GM19023 (cell line): ENCODE results near the gene UBE3B.

ENCODE experiments used
- ATAC-seq: cut with Tn5 transposase; IDR thresholded peaks from one replicate; pipeline ENCODE4 v1.9.1; 2021; ENCODE audit warnings: mild to moderate bottlenecking, moderate library complexity; ENCODE audit not compliant: unreplicated experiment

Gene UBE3B

GRCh38 chr12:109568486-109568885 is 91.1 kb downstream of the UBE3B start:
- no peak for ATAC-seq

GRCh38 chr12:109571773-109572505 is 94.5 kb downstream of the UBE3B start:
- no peak for ATAC-seq

- ATAC-seq = no peak
These were observed 95.0 kb downstream of the UBE3B start for GRCh38 chr12:109572506-109572845.

- ATAC-seq = peak; percentile 94
These were observed 95.8 kb downstream of the UBE3B start, which contains the start of the genes MMAB and MVK for GRCh38 chr12:109573029-109573913. Gene MMAB (minus strand): TSS chr12:109573504. CDS start chr12:109573480, 24 bp downstream. Gene MVK (plus strand): TSS chr12:109573794. CDS start chr12:109574823, 1,029 bp downstream.

GRCh38 chr12:109573914-109574244 is 96.4 kb downstream of the UBE3B start:
- no peak for ATAC-seq

GRCh38 chr12:109575683-109576082 is 98.2 kb downstream of the UBE3B start:
- no peak for ATAC-seq

GRCh38 chr12:109577311-109577710 is 99.9 kb downstream of the UBE3B start:
- no peak for ATAC-seq

- no peak for ATAC-seq
These were observed 101.0 kb downstream of the UBE3B start for GRCh38 chr12:109578330-109578927.

- no peak for ATAC-seq
These were observed 102.2 kb downstream of the UBE3B start for GRCh38 chr12:109579639-109580038.

- ATAC-seq = no peak
These were observed 102.8 kb downstream of the UBE3B start for GRCh38 chr12:109580272-109580671.

GRCh38 chr12:109580684-109581333 is 103.4 kb downstream of the UBE3B start:
- ATAC-seq = no peak

- ATAC-seq = no peak
These were observed 103.9 kb downstream of the UBE3B start for GRCh38 chr12:109581334-109581691.

- ATAC-seq = no peak
These were observed 104.4 kb downstream of the UBE3B start for GRCh38 chr12:109581856-109582255.

GRCh38 chr12:109582636-109583035 is 105.2 kb downstream of the UBE3B start:
- ATAC-seq = no peak

GRCh38 chr12:109583733-109584132 is 106.3 kb downstream of the UBE3B start:
- no peak for ATAC-seq
